ENCODE data around the gene CSAD. TPM values are rescaled to one million over a fixed set of nuclear protein-coding genes. Genes with fewer than 3 reads are reported as not detected.

Gene CSAD
- total RNA-seq, 1 experiment from 2014 or later = 11.5 TPM

DNA sequence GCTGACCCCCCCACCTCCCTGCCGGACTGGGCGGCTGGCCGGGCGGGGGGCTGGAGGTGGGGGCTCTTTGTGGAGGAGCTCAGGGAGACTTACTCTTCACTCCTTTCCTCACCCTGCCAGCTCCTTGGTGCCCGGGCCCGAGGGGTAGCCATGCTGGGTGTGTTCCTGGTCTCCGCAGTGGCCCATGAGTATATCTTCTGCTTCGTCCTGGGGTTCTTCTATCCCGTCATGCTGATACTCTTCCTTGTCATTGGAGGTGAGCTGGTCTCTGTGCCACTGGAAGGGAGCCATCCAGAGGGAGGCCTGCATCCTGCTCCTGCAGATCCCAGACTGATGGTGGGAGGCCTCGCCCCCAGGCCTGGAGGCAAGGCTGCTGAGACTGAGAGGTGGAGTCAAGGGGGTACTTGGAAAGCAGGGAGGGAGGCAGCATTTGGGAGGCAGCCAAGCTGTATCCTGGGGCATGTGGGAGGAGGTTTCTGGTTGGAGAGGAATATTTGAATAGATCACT lies 57.7 kb downstream of the CSAD start:
- DNase-seq (ENCODE audit: low spot score) (no peak), ATAC-seq (no peak)
- Mint-ChIP-seq H3K4me1 (no peaks in the 10 kb centered on the region), H3K27ac (no peak overlapping the region), H3K27me3 (ENCODE audit: low read depth) (peaks cover 55% of the 10 kb centered on the region), H3K9me3 (peaks cover 4% of the 10 kb centered on the region), H3K4me3 (no peak overlapping the region), H3K36me3 (0 out of 2 replicates have a peak, but pooled peaks cover 2% of the 10 kb centered on the region)
- POLR2A ChIA-PET = no interaction called here
- CTCF ChIA-PET = interaction anchor here (1.1 kb wide), 2 partner anchors 36 to 57 kb away, joined by 4 to 5 read pairs; no protein-coding TSS in a partner anchor
- no peak for TF ChIP-seq ZBTB21 (CRISPR knock-in tag; IDR thresholded peaks at IDR 0.05; ENCODE audit: borderline replicate concordance)
- TF ChIP-seq MXD4 (CRISPR knock-in tag; IDR thresholded peaks at IDR 0.05; ENCODE audit: borderline replicate concordance) = no peak
- no peak for TF ChIP-seq HMGXB4 (CRISPR knock-in tag; IDR thresholded peaks at IDR 0.05)
- no peak for TF ChIP-seq USF1 (CRISPR knock-in tag; IDR thresholded peaks at IDR 0.05)
- TF ChIP-seq MYBL2 (CRISPR knock-in tag; IDR thresholded peaks at IDR 0.05) = no peak
- no peak for TF ChIP-seq E2F4 (CRISPR knock-in tag; IDR thresholded peaks at IDR 0.05; ENCODE audit: borderline replicate concordance, low read depth)
- TF ChIP-seq, protein P1, sequence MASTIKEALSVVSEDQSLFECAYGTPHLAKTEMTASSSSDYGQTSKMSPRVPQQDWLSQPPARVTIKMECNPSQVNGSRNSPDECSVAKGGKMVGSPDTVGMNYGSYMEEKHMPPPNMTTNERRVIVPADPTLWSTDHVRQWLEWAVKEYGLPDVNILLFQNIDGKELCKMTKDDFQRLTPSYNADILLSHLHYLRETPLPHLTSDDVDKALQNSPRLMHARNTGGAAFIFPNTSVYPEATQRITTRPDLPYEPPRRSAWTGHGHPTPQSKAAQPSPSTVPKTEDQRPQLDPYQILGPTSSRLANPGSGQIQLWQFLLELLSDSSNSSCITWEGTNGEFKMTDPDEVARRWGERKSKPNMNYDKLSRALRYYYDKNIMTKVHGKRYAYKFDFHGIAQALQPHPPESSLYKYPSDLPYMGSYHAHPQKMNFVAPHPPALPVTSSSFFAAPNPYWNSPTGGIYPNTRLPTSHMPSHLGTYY (CRISPR knock-in tag; IDR thresholded peaks at IDR 0.05) = no peak
- no peak for TF ChIP-seq ZNF416 (CRISPR knock-in tag; IDR thresholded peaks at IDR 0.05)
- TF ChIP-seq ZNF671 (CRISPR knock-in tag; IDR thresholded peaks at IDR 0.05) = no peak
- TF ChIP-seq, protein P2, sequence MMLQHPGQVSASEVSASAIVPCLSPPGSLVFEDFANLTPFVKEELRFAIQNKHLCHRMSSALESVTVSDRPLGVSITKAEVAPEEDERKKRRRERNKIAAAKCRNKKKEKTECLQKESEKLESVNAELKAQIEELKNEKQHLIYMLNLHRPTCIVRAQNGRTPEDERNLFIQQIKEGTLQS (CRISPR knock-in tag; conservative IDR thresholded peaks at IDR 0.05) = no peak
- TF ChIP-seq GRHL2 (CRISPR knock-in tag; IDR thresholded peaks at IDR 0.05; ENCODE audit: insufficient replicate concordance, severe bottlenecking) = no peak
- TF ChIP-seq SP1 (CRISPR knock-in tag; conservative IDR thresholded peaks at IDR 0.05) = no peak

- DNase-seq (ENCODE audit: low spot score) (no peak), ATAC-seq (no peak)
- ChIA-PET CTCF (interaction anchor here (1.0 kb wide), 1 partner anchor 76 kb away, joined by 4 read pairs; no protein-coding TSS in a partner anchor), POLR2A (interaction anchor here (0.7 kb wide), 1 partner anchor 36 kb away, joined by 4 read pairs; no protein-coding TSS in a partner anchor)
- TF ChIP-seq, protein P3, sequence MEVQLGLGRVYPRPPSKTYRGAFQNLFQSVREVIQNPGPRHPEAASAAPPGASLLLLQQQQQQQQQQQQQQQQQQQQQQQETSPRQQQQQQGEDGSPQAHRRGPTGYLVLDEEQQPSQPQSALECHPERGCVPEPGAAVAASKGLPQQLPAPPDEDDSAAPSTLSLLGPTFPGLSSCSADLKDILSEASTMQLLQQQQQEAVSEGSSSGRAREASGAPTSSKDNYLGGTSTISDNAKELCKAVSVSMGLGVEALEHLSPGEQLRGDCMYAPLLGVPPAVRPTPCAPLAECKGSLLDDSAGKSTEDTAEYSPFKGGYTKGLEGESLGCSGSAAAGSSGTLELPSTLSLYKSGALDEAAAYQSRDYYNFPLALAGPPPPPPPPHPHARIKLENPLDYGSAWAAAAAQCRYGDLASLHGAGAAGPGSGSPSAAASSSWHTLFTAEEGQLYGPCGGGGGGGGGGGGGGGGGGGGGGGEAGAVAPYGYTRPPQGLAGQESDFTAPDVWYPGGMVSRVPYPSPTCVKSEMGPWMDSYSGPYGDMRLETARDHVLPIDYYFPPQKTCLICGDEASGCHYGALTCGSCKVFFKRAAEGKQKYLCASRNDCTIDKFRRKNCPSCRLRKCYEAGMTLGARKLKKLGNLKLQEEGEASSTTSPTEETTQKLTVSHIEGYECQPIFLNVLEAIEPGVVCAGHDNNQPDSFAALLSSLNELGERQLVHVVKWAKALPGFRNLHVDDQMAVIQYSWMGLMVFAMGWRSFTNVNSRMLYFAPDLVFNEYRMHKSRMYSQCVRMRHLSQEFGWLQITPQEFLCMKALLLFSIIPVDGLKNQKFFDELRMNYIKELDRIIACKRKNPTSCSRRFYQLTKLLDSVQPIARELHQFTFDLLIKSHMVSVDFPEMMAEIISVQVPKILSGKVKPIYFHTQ (CRISPR knock-in tag; IDR thresholded peaks at IDR 0.05) = no peak
- no peak for TF ChIP-seq ATF1 (CRISPR knock-in tag; IDR thresholded peaks at IDR 0.05)
- TF ChIP-seq, protein P2 (CRISPR knock-in tag; conservative IDR thresholded peaks at IDR 0.05) = no peak
- no peak for TF ChIP-seq NFE2L1 (CRISPR knock-in tag; IDR thresholded peaks at IDR 0.05)
- no peak for TF ChIP-seq JUN (CRISPR knock-in tag; IDR thresholded peaks at IDR 0.05)
- TF ChIP-seq, protein P4, sequence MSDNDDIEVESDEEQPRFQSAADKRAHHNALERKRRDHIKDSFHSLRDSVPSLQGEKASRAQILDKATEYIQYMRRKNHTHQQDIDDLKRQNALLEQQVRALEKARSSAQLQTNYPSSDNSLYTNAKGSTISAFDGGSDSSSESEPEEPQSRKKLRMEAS (CRISPR knock-in tag; IDR thresholded peaks at IDR 0.05) = no peak
- TF ChIP-seq EMX1 (CRISPR knock-in tag; IDR thresholded peaks at IDR 0.05) = no peak
- no peak for TF ChIP-seq ZNF396 (CRISPR knock-in tag; IDR thresholded peaks at IDR 0.05; ENCODE audit: borderline replicate concordance)
- no peak for TF ChIP-seq SOX15 (CRISPR knock-in tag; IDR thresholded peaks at IDR 0.05)
- no peak for TF ChIP-seq RORB (CRISPR knock-in tag; IDR thresholded peaks at IDR 0.05)
- no peak for TF ChIP-seq FOXJ3 (CRISPR knock-in tag; IDR thresholded peaks at IDR 0.05; ENCODE audit: borderline replicate concordance)
- TF ChIP-seq TEAD1 (CRISPR knock-in tag; IDR thresholded peaks at IDR 0.05) = no peak
- no peak for TF ChIP-seq IRF2 (CRISPR knock-in tag; IDR thresholded peaks at IDR 0.05; ENCODE audit: borderline replicate concordance, low read depth)
- H3K4me3 Mint-ChIP-seq = no peak overlapping the region
- H3K9me3 Mint-ChIP-seq = peaks cover 4% of the 10 kb centered on the region
- no peaks in the 10 kb centered on the region for H3K4me1 Mint-ChIP-seq
- peaks cover 51% of the 10 kb centered on the region for H3K27me3 Mint-ChIP-seq (ENCODE audit: low read depth)
- 0 out of 2 replicates have a peak, but pooled peaks cover 2% of the 10 kb centered on the region for H3K36me3 Mint-ChIP-seq
- H3K27ac Mint-ChIP-seq = no peak overlapping the region
Observed at GRCh38 chr12:53120685-53121525, 59.8 kb downstream of the CSAD start.

All from WTC11 (cell line).